Brain pericyte (primary cell): ENCODE measurements around the gene LIPG.
"Not testable (repeated sequence)": the region's sequence is repeated elsewhere in the genome, so short reads cannot be mapped to it uniquely, and the experiment has no call there.

Experiments
- DNase-seq: peaks from one replicate; pipeline ENCODE4 v3.0.0-alpha.2; 2012; ENCODE audit warnings: low read depth, low spot score

LIPG gene

GRCh38 chr18:49573835-49574234 is 12.0 kb downstream of the LIPG start:
- DNase-seq = no peak

- DNase-seq = not testable (repeated sequence)
These were observed 17.2 kb downstream of the LIPG start for GRCh38 chr18:49579041-49579440.

- not testable (repeated sequence) for DNase-seq
These were observed 17.7 kb downstream of the LIPG start for GRCh38 chr18:49579583-49579982.

- no peak for DNase-seq
These were observed 18.4 kb downstream of the LIPG start for GRCh38 chr18:49580279-49580678.

- DNase-seq = no peak
These were observed 19.5 kb downstream of the LIPG start for GRCh38 chr18:49581371-49581770.

GRCh38 chr18:49582579-49582978 is 20.7 kb downstream of the LIPG start:
- no peak for DNase-seq

GRCh38 chr18:49584394-49584793 is 22.5 kb downstream of the LIPG start:
- DNase-seq = no peak

GRCh38 chr18:49584951-49585350 is 23.1 kb downstream of the LIPG start:
- DNase-seq = not testable (repeated sequence)

- no peak for DNase-seq
These were observed 24.2 kb downstream of the LIPG start for GRCh38 chr18:49585781-49586663.

GRCh38 chr18:49588171-49588570 is 26.3 kb downstream of the LIPG start:
- no peak for DNase-seq

- no peak for DNase-seq
These were observed 27.1 kb downstream of the LIPG start for GRCh38 chr18:49588971-49589370.

GRCh38 chr18:49590608-49591007 is 28.8 kb downstream of the LIPG start:
- no peak for DNase-seq

- DNase-seq = no peak
These were observed 29.4 kb downstream of the LIPG start for GRCh38 chr18:49591271-49591670.

GRCh38 chr18:49591775-49592174 is 29.9 kb downstream of the LIPG start:
- DNase-seq = no peak

GRCh38 chr18:49596687-49597086 is 34.8 kb downstream of the LIPG start:
- DNase-seq = no peak

GRCh38 chr18:49597157-49597931 is 35.5 kb downstream of the LIPG start:
- no peak for DNase-seq

GRCh38 chr18:49601211-49601610 is 39.4 kb downstream of the LIPG start:
- DNase-seq = no peak

GRCh38 chr18:49608366-49609255 is 46.8 kb downstream of the LIPG start:
- no peak for DNase-seq

GRCh38 chr18:49609256-49610021 is 47.6 kb downstream of the LIPG start:
- no peak for DNase-seq

- DNase-seq = no peak
These were observed 48.2 kb downstream of the LIPG start for GRCh38 chr18:49610022-49610445.

- no peak for DNase-seq
These were observed 49.5 kb downstream of the LIPG start for GRCh38 chr18:49611316-49611715.
